ENCODE data around the gene AIPL1.
A peak's percentile ranks its signal among the peaks of the same experiment; 100 is the strongest.

AIPL1 gene

DNA sequence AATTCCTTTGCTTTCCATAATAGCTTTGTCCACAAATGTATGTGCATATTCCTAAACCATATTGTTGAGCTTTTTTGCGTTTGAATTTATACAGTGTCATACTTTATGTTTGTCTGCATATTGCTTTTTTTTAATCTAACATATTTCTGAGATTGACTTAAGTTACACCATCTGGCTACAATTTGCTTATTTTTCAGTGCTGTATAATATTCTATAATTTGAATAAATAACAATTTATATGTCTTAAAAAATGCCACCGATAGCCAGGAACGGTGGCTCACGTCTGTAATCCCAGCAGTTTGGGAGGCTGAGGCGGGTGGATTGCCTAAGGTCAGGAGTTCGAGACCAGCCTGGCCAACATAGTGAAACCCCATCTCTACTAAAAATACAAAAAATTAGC lies 7.9 kb upstream of the AIPL1 start:
- ChIA-PET CTCF (interaction anchor here (0.6 kb wide), 1 partner anchor 21 kb away, joined by 4 read pairs; no protein-coding TSS in a partner anchor), POLR2A (no interaction called here)
- no peak for DNase-seq (ENCODE audit: extremely low spot score)
- TF ChIP-seq ELF4 (IDR thresholded peaks at IDR 0.05) (no peak), ARNT (IDR thresholded peaks at IDR 0.05) (no peak)

DNA sequence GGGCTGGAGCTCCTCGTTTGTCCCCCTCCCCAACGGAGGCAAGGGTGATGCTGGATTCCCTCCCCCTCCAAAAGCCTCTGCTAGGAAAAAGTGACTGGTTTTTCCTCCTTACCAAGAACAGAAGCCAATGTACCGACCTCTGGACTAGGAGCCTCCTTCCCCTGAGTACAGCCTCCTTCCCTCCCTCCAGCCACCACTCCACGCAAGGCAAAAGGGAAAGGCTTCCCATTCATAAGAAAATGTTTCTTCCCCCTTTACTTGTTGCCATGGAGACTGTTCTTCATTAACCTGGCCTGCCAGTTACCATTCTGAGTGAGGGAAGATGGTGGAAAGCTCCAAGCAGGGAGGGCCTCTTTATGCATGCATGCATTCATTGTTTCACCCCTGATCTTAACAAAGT lies 5.0 kb upstream of the AIPL1 start:
- CTCF ChIA-PET: no interaction called here
- no peak for TF ChIP-seq PKNOX1 (IDR thresholded peaks at IDR 0.05)
- no peak for TF ChIP-seq CTBP1 (IDR thresholded peaks at IDR 0.05; ENCODE audit: borderline replicate concordance)
- TF ChIP-seq HDGF (IDR thresholded peaks at IDR 0.05; ENCODE audit: borderline replicate concordance): no peak
- TF ChIP-seq FOXM1 (IDR thresholded peaks at IDR 0.05; ENCODE audit: borderline replicate concordance): no peak
- no peak for TF ChIP-seq NFRKB (IDR thresholded peaks at IDR 0.05)
- no peak for TF ChIP-seq FOXA1 (IDR thresholded peaks at IDR 0.05)
- TF ChIP-seq ARNT (IDR thresholded peaks at IDR 0.05): no peak
- TF ChIP-seq ELF4 (IDR thresholded peaks at IDR 0.05): no peak
- no peak for TF ChIP-seq SP1 (IDR thresholded peaks at IDR 0.05)
- TF ChIP-seq L3MBTL2 (conservative IDR thresholded peaks at IDR 0.05): no peak
- TF ChIP-seq ZNF384 (IDR thresholded peaks at IDR 0.05): no peak
- no peak for TF ChIP-seq TARDBP (IDR thresholded peaks at IDR 0.05)
- no peak for TF ChIP-seq FOXK2 (IDR thresholded peaks at IDR 0.05)
- TF ChIP-seq BHLHE40 (IDR thresholded peaks at IDR 0.05; ENCODE audit: borderline replicate concordance): no peak
- no peak for TF ChIP-seq LEF1 (IDR thresholded peaks at IDR 0.05; ENCODE audit: borderline replicate concordance)
- no peak for TF ChIP-seq SUZ12 (IDR thresholded peaks at IDR 0.05)
- DNase-seq (ENCODE audit: extremely low spot score): no peak
- POLR2A ChIA-PET: no interaction called here

- ChIA-PET CTCF (no interaction called here), POLR2A (no interaction called here)
- no peak for DNase-seq (ENCODE audit: extremely low spot score)
- TF ChIP-seq FOXK2 (IDR thresholded peaks at IDR 0.05): no peak
Measured at GRCh38 chr17:6437956-6438355, 3.0 kb upstream of the AIPL1 start.

GRCh38 chr17:6437466-6437865 lies 2.5 kb upstream of the AIPL1 start:
- ChIA-PET CTCF (no interaction called here), POLR2A (no interaction called here)
- no peak for TF ChIP-seq ZNF384 (IDR thresholded peaks at IDR 0.05)
- no peak for TF ChIP-seq ARNT (IDR thresholded peaks at IDR 0.05)
- no peak for TF ChIP-seq ELF4 (IDR thresholded peaks at IDR 0.05)
- no peak for TF ChIP-seq BHLHE40 (IDR thresholded peaks at IDR 0.05; ENCODE audit: borderline replicate concordance)
- no peak for TF ChIP-seq FOXM1 (IDR thresholded peaks at IDR 0.05; ENCODE audit: borderline replicate concordance)
- no peak for TF ChIP-seq NFRKB (IDR thresholded peaks at IDR 0.05)
- no peak for TF ChIP-seq HDGF (IDR thresholded peaks at IDR 0.05; ENCODE audit: borderline replicate concordance)
- TF ChIP-seq TARDBP (IDR thresholded peaks at IDR 0.05): no peak
- no peak for DNase-seq (ENCODE audit: extremely low spot score)

- peak; percentile 77 for DNase-seq (ENCODE audit: extremely low spot score)
- no peak for TF ChIP-seq TARDBP (IDR thresholded peaks at IDR 0.05)
- TF ChIP-seq L3MBTL2 (conservative IDR thresholded peaks at IDR 0.05): no peak
- TF ChIP-seq PKNOX1 (IDR thresholded peaks at IDR 0.05): no peak
- TF ChIP-seq FOXM1 (IDR thresholded peaks at IDR 0.05; ENCODE audit: borderline replicate concordance): no peak
- POLR2A ChIA-PET: interaction anchor here (0.8 to 1.0 kb wide), 2 partner anchors 8 to 967 kb away, joined by 3 read pairs; partner anchors contain the start of genes DHX33 and PIMREG
- CTCF ChIA-PET: interaction anchor here (1.0 to 1.2 kb wide), 2 partner anchors 14 to 841 kb away, joined by 3 read pairs; no protein-coding TSS in a partner anchor
Measured at GRCh38 chr17:6435968-6436367, 1.0 kb upstream of the AIPL1 start.

GRCh38 chr17:6430769-6431168 lies 4.2 kb downstream of the AIPL1 start:
- CTCF ChIA-PET: no interaction called here
- DNase-seq (ENCODE audit: extremely low spot score): no peak
- POLR2A ChIA-PET: no interaction called here
- TF ChIP-seq FOXK2 (IDR thresholded peaks at IDR 0.05) (no peak), BHLHE40 (IDR thresholded peaks at IDR 0.05; ENCODE audit: borderline replicate concordance) (no peak), FOXM1 (IDR thresholded peaks at IDR 0.05; ENCODE audit: borderline replicate concordance) (no peak), ARNT (IDR thresholded peaks at IDR 0.05) (no peak), ZNF384 (IDR thresholded peaks at IDR 0.05) (no peak), SP1 (IDR thresholded peaks at IDR 0.05) (no peak), SUZ12 (IDR thresholded peaks at IDR 0.05) (no peak), HDGF (IDR thresholded peaks at IDR 0.05; ENCODE audit: borderline replicate concordance) (no peak), ELF4 (IDR thresholded peaks at IDR 0.05) (no peak)

DNA sequence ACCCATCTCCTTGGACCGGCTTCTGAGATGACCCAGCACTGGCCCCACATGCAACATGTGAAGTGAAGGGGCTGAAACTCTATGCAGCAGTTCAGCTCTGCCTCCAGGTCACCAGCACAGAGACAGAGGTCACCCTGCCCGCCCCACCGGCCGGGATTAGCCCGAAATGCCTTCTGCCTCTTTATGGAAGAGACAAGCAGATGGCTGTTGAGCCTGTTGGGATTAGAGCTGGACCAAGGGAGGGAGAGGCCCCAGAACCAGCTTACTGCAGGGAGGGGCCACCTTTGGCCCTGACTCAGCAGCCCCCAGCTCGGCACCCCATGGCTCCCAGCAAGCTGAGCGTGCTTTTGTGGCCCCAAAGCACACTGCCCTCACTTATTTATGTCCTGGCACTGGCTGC lies 5.7 kb downstream of the AIPL1 start:
- TF ChIP-seq SP1 (IDR thresholded peaks at IDR 0.05) (no peak), ZNF384 (IDR thresholded peaks at IDR 0.05) (no peak), FOXK2 (IDR thresholded peaks at IDR 0.05) (no peak), L3MBTL2 (conservative IDR thresholded peaks at IDR 0.05) (no peak)
- CTCF ChIA-PET: no interaction called here
- POLR2A ChIA-PET: no interaction called here
- no peak for DNase-seq (ENCODE audit: extremely low spot score)

GRCh38 chr17:6428207-6428965 lies 6.5 kb downstream of the AIPL1 start:
- CTCF ChIA-PET: no interaction called here
- TF ChIP-seq PKNOX1 (IDR thresholded peaks at IDR 0.05): no peak
- no peak for TF ChIP-seq LEF1 (IDR thresholded peaks at IDR 0.05; ENCODE audit: borderline replicate concordance)
- DNase-seq (ENCODE audit: extremely low spot score): no peak
- POLR2A ChIA-PET: no interaction called here
